ENCODE data around the gene FUT7. TPM values are rescaled to one million over a fixed set of nuclear protein-coding genes. Genes with fewer than 3 reads are reported as not detected.
"Not testable (repeated sequence)": the region's sequence is repeated elsewhere in the genome, so short reads cannot be mapped to it uniquely, and the experiment has no call there.

Gene FUT7
- total RNA-seq, 1 donor from 2014 or later = 5.0 TPM

GRCh38 chr9:137063311-137064026 lies 31.6 kb upstream of the FUT7 start:
- no peak overlapping the region for H3K4me3 Mint-ChIP-seq
- POLR2A ChIA-PET = no interaction called here
- CTCF ChIA-PET = interaction anchor here (0.6 to 2.1 kb wide), 7 partner anchors 13 to 115 kb away, joined by 3 to 12 read pairs (median 4); partner anchors contain the start of gene UAP1L1
- peaks cover 8% of the 10 kb centered on the region for H3K4me1 Mint-ChIP-seq
- H3K9me3 Mint-ChIP-seq = no peaks in the 10 kb centered on the region
- H3K27me3 Mint-ChIP-seq = peaks cover 6% of the 10 kb centered on the region
- no peaks in the 10 kb centered on the region for H3K36me3 Mint-ChIP-seq (ENCODE audit: low read depth)
- no peak for DNase-seq
- TF ChIP-seq, protein P1, sequence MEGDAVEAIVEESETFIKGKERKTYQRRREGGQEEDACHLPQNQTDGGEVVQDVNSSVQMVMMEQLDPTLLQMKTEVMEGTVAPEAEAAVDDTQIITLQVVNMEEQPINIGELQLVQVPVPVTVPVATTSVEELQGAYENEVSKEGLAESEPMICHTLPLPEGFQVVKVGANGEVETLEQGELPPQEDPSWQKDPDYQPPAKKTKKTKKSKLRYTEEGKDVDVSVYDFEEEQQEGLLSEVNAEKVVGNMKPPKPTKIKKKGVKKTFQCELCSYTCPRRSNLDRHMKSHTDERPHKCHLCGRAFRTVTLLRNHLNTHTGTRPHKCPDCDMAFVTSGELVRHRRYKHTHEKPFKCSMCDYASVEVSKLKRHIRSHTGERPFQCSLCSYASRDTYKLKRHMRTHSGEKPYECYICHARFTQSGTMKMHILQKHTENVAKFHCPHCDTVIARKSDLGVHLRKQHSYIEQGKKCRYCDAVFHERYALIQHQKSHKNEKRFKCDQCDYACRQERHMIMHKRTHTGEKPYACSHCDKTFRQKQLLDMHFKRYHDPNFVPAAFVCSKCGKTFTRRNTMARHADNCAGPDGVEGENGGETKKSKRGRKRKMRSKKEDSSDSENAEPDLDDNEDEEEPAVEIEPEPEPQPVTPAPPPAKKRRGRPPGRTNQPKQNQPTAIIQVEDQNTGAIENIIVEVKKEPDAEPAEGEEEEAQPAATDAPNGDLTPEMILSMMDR (IDR thresholded peaks at IDR 0.05) = no peak
- intact Hi-C loops (cut with micrococcal nuclease) = loop anchor here (1.0 kb wide), 1 partner anchor 276 kb away; no protein-coding TSS in a partner anchor
- ATAC-seq (ENCODE audit: low read depth) = no peak
- no peak overlapping the region for H3K27ac Mint-ChIP-seq

- intact Hi-C loops (cut with micrococcal nuclease); H3K4me1 Mint-ChIP-seq; H3K9me3 Mint-ChIP-seq; ATAC-seq (ENCODE audit: low read depth); H3K36me3 Mint-ChIP-seq (ENCODE audit: low read depth); H3K27me3 Mint-ChIP-seq; H3K4me3 Mint-ChIP-seq; DNase-seq; POLR2A ChIA-PET; H3K27ac Mint-ChIP-seq: not testable (repeated sequence)
- CTCF ChIA-PET = interaction anchor here (2.1 kb wide), 1 partner anchor 16 kb away, joined by 12 read pairs; no protein-coding TSS in a partner anchor
These were observed 30.9 kb upstream of the FUT7 start for GRCh38 chr9:137062798-137063197.

GRCh38 chr9:137062384-137062783 lies 30.5 kb upstream of the FUT7 start:
- peaks cover 3% of the 10 kb centered on the region for H3K4me1 Mint-ChIP-seq
- ATAC-seq (ENCODE audit: low read depth) (no peak), DNase-seq (no peak)
- no peaks in the 10 kb centered on the region for H3K9me3 Mint-ChIP-seq
- intact Hi-C loops (cut with micrococcal nuclease) = no loop called here
- H3K36me3 Mint-ChIP-seq (ENCODE audit: low read depth) = no peaks in the 10 kb centered on the region
- no peak overlapping the region for H3K4me3 Mint-ChIP-seq
- POLR2A ChIA-PET = no interaction called here
- no peak overlapping the region for H3K27ac Mint-ChIP-seq
- TF ChIP-seq, protein P1 (IDR thresholded peaks at IDR 0.05) = no peak
- CTCF ChIA-PET = no interaction called here
- H3K27me3 Mint-ChIP-seq = peaks cover 2% of the 10 kb centered on the region

GRCh38 chr9:137058521-137059234 lies 26.8 kb upstream of the FUT7 start:
- Mint-ChIP-seq H3K36me3 (ENCODE audit: low read depth) (no peaks in the 10 kb centered on the region), H3K4me3 (no peak overlapping the region), H3K27ac (no peak overlapping the region), H3K9me3 (no peaks in the 10 kb centered on the region), H3K27me3 (no peaks in the 10 kb centered on the region), H3K4me1 (no peaks in the 10 kb centered on the region)
- ChIA-PET CTCF (interaction anchor here (0.6 to 1.3 kb wide), 2 partner anchors 12 to 217 kb away, joined by 3 to 4 read pairs; partner anchors contain the start of genes AJM1 and NPDC1), POLR2A (interaction anchor here (1.4 kb wide), 1 partner anchor 28 kb away, joined by 4 read pairs; the partner anchor contains the start of gene MAN1B1)
- no peak for DNase-seq
- TF ChIP-seq, protein P1 (IDR thresholded peaks at IDR 0.05) = no peak
- ATAC-seq (ENCODE audit: low read depth) = no peak
- intact Hi-C loops (cut with micrococcal nuclease) = no loop called here

GRCh38 chr9:137057545-137057944 lies 25.7 kb upstream of the FUT7 start:
- Mint-ChIP-seq H3K4me3 (no peak overlapping the region), H3K27ac (no peak overlapping the region), H3K4me1 (peaks cover 3% of the 10 kb centered on the region), H3K36me3 (ENCODE audit: low read depth) (no peaks in the 10 kb centered on the region), H3K9me3 (no peaks in the 10 kb centered on the region), H3K27me3 (peaks cover 2% of the 10 kb centered on the region)
- TF ChIP-seq, protein P1 (IDR thresholded peaks at IDR 0.05) = no peak
- DNase-seq = no peak
- POLR2A ChIA-PET = no interaction called here
- CTCF ChIA-PET = no interaction called here
- no peak for ATAC-seq (ENCODE audit: low read depth)
- intact Hi-C loops (cut with micrococcal nuclease) = no loop called here

Measured in activated B cell treated with CpG ODN at 0.5 μM for 24 hours (primary cell).